Measurements from ENCODE around the gene MAP4K2. TPM values are rescaled to one million over a fixed set of nuclear protein-coding genes. Genes with fewer than 3 reads are reported as not detected.

The MAP4K2 gene
- total and polyA plus RNA-seq, 2 of the 8 experiments (the other 6 are each of a cell fraction or from before 2014, with no cell fraction given), result 20.1 to 20.7 TPM

GRCh38 chr11:64827451-64827839 is 24.4 kb upstream of the MAP4K2 start:
- Histone ChIP-seq H4K91ac (replicated peaks; ENCODE audit: insufficient read length, low read length) (no peak overlapping the region), H3K79me1 (ENCODE audit: low read depth, low read length) (no peaks in the 10 kb centered on the region; the same call in 1 of the 2 replicates), H2BK5ac (ENCODE audit: low read depth, low read length) (no peak overlapping the region; the same call in 1 of the 2 replicates), H3K27me3 (replicated peaks in 1 of 4; ENCODE audit: control insufficient read depth in 3 of 4, extremely low read depth in 1 of 4, insufficient read depth in 3 of 4, low read length in 3 of 4) (no peaks in the 10 kb centered on the region), H3K27ac (ENCODE audit: low read depth, low read length) (no peak overlapping the region), H3K9ac (replicated peaks in 1 of 4; ENCODE audit: extremely low read depth in 1 of 4, low read depth in 3 of 4, low read length in 3 of 4) (no peak overlapping the region), H3K23ac (ENCODE audit: insufficient read length) (no peak overlapping the region), H2BK20ac (ENCODE audit: low read length) (no peak overlapping the region), H3K56ac (replicated peaks; ENCODE audit: insufficient read length, low read depth, low read length) (no peak overlapping the region), H2BK120ac (replicated peaks; ENCODE audit: low read depth, low read length) (no peak overlapping the region), H3K9me3 (ENCODE audit: insufficient read depth in 2 of 2, low read depth in 1 of 2, low read length in 1 of 2) (no peaks in the 10 kb centered on the region), H3K36me3 (ENCODE audit: control insufficient read depth in 2 of 4, insufficient read depth in 4 of 4, low read length in 3 of 4) (peaks cover 2 to 20% (median 9%) of the 10 kb centered on the region in 4 experiments; a peak in 5 of 8 replicates), H2AFZ (ENCODE audit: low read length) (no peak overlapping the region), H3K79me2 (ENCODE audit: control insufficient read depth in 1 of 2, insufficient read depth in 2 of 2, low read length in 2 of 2) (no peaks in the 10 kb centered on the region), H4K8ac (ENCODE audit: extremely low read depth, insufficient read depth, low read length) (no peak overlapping the region; the same call in none of the 2 replicates), H3K4me3 (ENCODE audit: extremely low read depth in 1 of 4, insufficient read depth in 2 of 4, low read depth in 3 of 4, low read length in 4 of 4) (no peak overlapping the region), H3K18ac (ENCODE audit: extremely low read depth, low read length) (no peak overlapping the region), H3K4me1 (replicated peaks in 1 of 4; ENCODE audit: control insufficient read depth in 3 of 4, insufficient read depth in 4 of 4, low read length in 3 of 4) (no peaks in the 10 kb centered on the region), H3K4me2 (ENCODE audit: insufficient read depth in 1 of 2, low read depth in 2 of 2, low read length in 2 of 2) (no peak overlapping the region), H2BK15ac (ENCODE audit: low read length) (no peak overlapping the region), H2AK5ac (ENCODE audit: low read depth, low read length) (no peak overlapping the region), H3K4ac (replicated peaks; ENCODE audit: insufficient read length, low read depth, low read length) (no peak overlapping the region), H2BK12ac (ENCODE audit: low read depth, low read length) (no peak overlapping the region), H3K14ac (ENCODE audit: insufficient read length) (no peak overlapping the region), H3K23me2 (ENCODE audit: low read depth, low read length) (no peaks in the 10 kb centered on the region; the same call in 1 of the 2 replicates), H4K20me1 (replicated peaks in 1 of 2; ENCODE audit: control insufficient read depth in 1 of 2, insufficient read depth in 2 of 2, low read length in 2 of 2) (peaks cover 6% of the 10 kb centered on the region in 2 experiments), H4K5ac (ENCODE audit: insufficient read length, low read depth, low read length) (no peak overlapping the region)
- WGBS, 2 experiments (ENCODE audit: extremely low coverage in 1 of 2, insufficient coverage in 1 of 2, insufficient read length in 1 of 2, insufficient replicate concordance in 2 of 2, low coverage in 1 of 2, low lambda C conversion rate in 2 of 2, missing lambda C conversion rate in 1 of 2), result 92% methylated on average over 22 of the region's 22 CpGs; no CpG with 5 or more reads in 1 of the 2 experiments
- no peak for FAIRE-seq
- no peak for DNase-seq (ENCODE audit: low read depth in 1 of 2, low spot score in 2 of 2)
- CTCF ChIA-PET (ENCODE audit: partially characterized antibody), result interaction anchor here (0.8 to 2.1 kb wide), 7 partner anchors 9 to 136 kb away, joined by 3 to 9 read pairs (median 4); no protein-coding TSS in a partner anchor
- POLR2A ChIA-PET (ENCODE audit: partially characterized antibody), result interaction anchor here (0.7 to 1.0 kb wide), 2 partner anchors 13 to 15 kb away, joined by 3 read pairs; no protein-coding TSS in a partner anchor
- TF ChIP-seq TAF7 (optimal IDR thresholded peaks at IDR 0.05; ENCODE audit: borderline replicate concordance, low read depth, low read length) (no peak), RFX5 (IDR thresholded peaks at IDR 0.05; ENCODE audit: borderline replicate concordance, low read depth, low read length) (no peak), POU5F1 (IDR thresholded peaks at IDR 0.05; ENCODE audit: low read depth, low read length) (no peak), PHF8 (conservative IDR thresholded peaks at IDR 0.05; ENCODE audit: low read depth, low read length) (no peak), GABPA (IDR thresholded peaks at IDR 0.05; ENCODE audit: borderline replicate concordance, insufficient read depth, low read length) (no peak), CHD1 (IDR thresholded peaks at IDR 0.05; ENCODE audit: low read depth, low read length) (no peak), CTCF (IDR thresholded peaks at IDR 0.05; ENCODE audit: control extremely low read depth in 1 of 3, insufficient read depth in 1 of 3, low read depth in 1 of 3, low read length in 3 of 3) (no peak), JUN (IDR thresholded peaks at IDR 0.05; ENCODE audit: low read depth, low read length) (no peak), CHD2 (IDR thresholded peaks at IDR 0.05; ENCODE audit: low read length) (no peak), TCF12 (IDR thresholded peaks at IDR 0.05; ENCODE audit: low read depth, low read length) (no peak)

Measured in H1 (cell line).